Activated naive CD4-positive, alpha-beta T cell treated with anti-CD3 and anti-CD28 coated beads, Interleukin-2, amount 10 ng/mL, durations not matched to agents 7 days and 5 days (primary cell): Measurements from ENCODE around the gene GATB.

Experiments used
- CTCF ChIA-PET: fragments of 350-600 bp; sonication (Branson Sonifier 250); formaldehyde crosslinking; loops from one replicate; lab custom pipeline; 2021; ENCODE audit warnings: antibody characterized with exemption; lab: Charles Lee
- DNase-seq: peaks from one replicate; pipeline ENCODE4 v3.0.0-alpha.2; 2020
- H3K27ac Mint-ChIP-seq: one replicate; pipeline ENCODE4 v1.8.0; 2021; ENCODE audit warnings: mild to moderate bottlenecking, moderate library complexity, mixed read lengths
- H3K27me3 Mint-ChIP-seq: one replicate; pipeline ENCODE4 v1.8.0; 2021; ENCODE audit warnings: mild to moderate bottlenecking, mixed read lengths
- H3K36me3 Mint-ChIP-seq: one replicate; pipeline ENCODE4 v1.8.0; 2021; ENCODE audit warnings: mixed read lengths
- H3K4me1 Mint-ChIP-seq: one replicate; pipeline ENCODE4 v1.8.0; 2021; ENCODE audit warnings: mixed read lengths
- H3K4me3 Mint-ChIP-seq: one replicate; pipeline ENCODE4 v1.8.0; 2021; ENCODE audit warnings: mild to moderate bottlenecking, moderate library complexity, mixed read lengths
- H3K9me3 Mint-ChIP-seq: one replicate; pipeline ENCODE4 v1.8.0; 2021; ENCODE audit warnings: mixed read lengths

Gene GATB

DNA sequence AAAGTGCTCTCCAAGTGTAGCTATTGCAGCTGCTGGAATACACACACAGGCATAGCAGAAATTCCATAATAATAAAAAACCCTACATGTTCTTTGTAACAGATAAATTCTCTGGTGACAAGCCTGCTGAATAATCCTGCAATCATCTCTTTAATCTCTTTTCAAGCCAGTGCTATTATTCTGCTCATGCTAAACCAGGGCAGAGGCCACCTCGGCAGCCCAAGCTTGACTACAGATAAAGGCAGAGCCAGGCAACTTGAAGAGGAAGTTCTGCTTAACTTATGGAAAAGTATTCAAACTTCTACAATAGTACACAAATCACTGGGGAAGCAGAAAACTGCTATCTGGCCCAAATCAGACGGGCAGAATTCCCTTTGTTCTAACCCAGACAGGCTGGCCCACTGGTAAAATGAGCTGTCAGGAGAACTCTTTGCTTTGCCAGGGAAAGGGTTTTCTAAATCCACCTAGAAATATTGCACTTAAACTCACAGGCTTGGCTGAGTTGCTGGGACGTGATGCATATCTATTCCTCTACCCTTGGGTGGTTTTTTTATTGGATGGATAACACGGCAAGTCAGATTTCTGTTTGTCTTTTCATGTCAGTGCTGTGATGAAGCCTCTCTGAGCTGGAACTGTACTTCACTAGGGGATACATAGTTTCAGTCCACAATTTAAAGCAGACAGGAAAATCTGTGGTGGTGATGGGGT, 70.5 kb downstream of the GATB start:
- Mint-ChIP-seq H3K9me3 (no peaks in the 10 kb centered on the region), H3K27me3 (no peaks in the 10 kb centered on the region), H3K27ac (no peak overlapping the region), H3K4me1 (no peaks in the 10 kb centered on the region), H3K4me3 (no peak overlapping the region), H3K36me3 (no peaks in the 10 kb centered on the region)
- DNase-seq = no peak
- CTCF ChIA-PET = no interaction called here

DNA sequence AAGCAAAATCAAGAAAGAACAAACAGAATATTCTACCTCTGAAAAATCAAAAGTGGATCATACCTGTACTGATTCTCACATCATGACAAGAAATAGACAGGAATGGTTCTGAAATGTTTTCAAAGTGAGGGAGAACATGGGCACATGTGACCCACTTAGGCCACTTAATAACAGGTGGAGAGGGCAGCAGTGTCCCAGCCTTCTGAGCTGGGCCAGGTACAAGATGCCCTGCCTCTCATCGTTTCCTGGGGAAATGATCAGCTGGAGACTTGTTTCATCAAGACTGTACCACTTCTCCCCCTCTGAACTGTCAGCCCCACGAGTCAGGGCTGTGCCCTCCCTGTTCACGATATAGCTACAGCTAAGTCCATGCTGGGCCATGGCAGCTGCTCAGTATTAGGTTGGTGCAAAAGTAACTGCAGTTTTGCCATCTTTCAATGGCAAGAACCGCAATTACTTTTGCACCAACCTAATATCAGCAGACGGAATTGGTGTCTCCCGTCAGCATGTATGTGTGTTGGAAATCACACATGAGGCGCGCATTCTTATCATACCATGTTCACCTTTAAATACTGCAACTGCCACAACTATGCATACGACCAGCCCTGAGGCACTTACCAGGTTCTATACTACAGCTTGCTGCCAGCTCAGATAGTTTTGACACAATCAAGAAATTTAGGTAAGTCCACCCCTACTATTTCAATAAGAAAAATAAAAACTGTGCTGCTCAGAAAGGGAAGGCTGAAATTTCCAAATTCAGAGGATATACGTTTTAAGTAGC, 71.4 kb downstream of the GATB start:
- CTCF ChIA-PET = no interaction called here
- H3K4me1 Mint-ChIP-seq = no peaks in the 10 kb centered on the region
- no peak overlapping the region for H3K27ac Mint-ChIP-seq
- no peak for DNase-seq
- H3K27me3 Mint-ChIP-seq = no peaks in the 10 kb centered on the region
- H3K9me3 Mint-ChIP-seq = no peaks in the 10 kb centered on the region
- H3K36me3 Mint-ChIP-seq = no peaks in the 10 kb centered on the region
- H3K4me3 Mint-ChIP-seq = no peak overlapping the region

DNA sequence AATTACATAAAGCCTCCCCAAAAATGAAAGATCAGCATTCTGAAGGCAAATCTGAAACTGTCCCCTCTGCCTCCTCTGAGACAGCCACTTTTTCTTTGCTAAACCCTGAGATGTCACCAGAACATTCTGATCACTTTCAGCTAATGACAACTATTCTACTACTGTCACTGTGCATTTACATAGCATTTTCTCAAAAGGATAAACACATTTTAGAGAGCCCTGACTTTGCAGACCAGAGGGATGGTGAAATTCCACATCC, 72.1 kb downstream of the GATB start:
- Mint-ChIP-seq H3K27me3 (no peaks in the 10 kb centered on the region), H3K36me3 (no peaks in the 10 kb centered on the region), H3K27ac (no peak overlapping the region), H3K4me3 (no peak overlapping the region), H3K4me1 (no peaks in the 10 kb centered on the region), H3K9me3 (no peaks in the 10 kb centered on the region)
- DNase-seq = no peak
- CTCF ChIA-PET = no interaction called here

DNA sequence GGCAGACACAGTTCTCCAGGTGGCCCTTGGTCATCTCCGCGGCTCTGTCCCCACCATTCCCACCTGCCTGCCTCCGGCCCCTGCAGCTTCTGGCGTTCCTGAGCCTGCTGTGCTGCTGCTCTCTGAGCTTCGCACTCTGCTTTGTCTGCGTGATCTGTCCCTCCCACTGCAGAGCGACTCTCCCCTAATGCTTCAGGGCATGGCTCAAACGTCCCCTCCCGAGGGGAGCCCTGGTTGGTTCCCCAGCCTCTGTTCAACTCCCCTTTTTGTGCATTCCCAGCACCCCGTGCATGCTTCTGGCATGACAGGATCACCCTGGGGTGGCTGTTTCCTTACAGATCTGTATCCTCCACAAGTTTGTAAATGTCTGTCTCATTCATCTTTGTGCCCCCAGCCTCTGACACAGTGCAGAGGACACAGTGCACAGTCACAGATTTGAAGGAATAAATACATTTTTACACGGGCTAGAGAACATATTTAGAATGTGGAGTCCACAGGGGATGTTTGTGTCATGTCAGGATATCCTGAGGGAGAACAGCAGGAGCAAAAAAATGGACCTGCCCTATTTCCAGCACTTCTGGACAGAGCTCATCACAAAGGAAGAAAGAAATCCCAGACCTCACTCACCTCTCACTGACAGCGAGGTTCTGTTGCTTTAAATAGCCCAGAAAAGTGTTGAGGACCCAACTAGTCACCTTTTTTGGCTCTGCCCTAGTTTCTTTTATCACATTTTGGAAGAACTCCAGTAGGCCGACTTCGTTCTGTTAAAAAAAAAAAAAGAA, 72.6 kb downstream of the GATB start:
- H3K9me3 Mint-ChIP-seq = no peaks in the 10 kb centered on the region
- no peak overlapping the region for H3K27ac Mint-ChIP-seq
- CTCF ChIA-PET = no interaction called here
- H3K36me3 Mint-ChIP-seq = no peaks in the 10 kb centered on the region
- no peaks in the 10 kb centered on the region for H3K4me1 Mint-ChIP-seq
- no peaks in the 10 kb centered on the region for H3K27me3 Mint-ChIP-seq
- no peak overlapping the region for H3K4me3 Mint-ChIP-seq
- no peak for DNase-seq

DNA sequence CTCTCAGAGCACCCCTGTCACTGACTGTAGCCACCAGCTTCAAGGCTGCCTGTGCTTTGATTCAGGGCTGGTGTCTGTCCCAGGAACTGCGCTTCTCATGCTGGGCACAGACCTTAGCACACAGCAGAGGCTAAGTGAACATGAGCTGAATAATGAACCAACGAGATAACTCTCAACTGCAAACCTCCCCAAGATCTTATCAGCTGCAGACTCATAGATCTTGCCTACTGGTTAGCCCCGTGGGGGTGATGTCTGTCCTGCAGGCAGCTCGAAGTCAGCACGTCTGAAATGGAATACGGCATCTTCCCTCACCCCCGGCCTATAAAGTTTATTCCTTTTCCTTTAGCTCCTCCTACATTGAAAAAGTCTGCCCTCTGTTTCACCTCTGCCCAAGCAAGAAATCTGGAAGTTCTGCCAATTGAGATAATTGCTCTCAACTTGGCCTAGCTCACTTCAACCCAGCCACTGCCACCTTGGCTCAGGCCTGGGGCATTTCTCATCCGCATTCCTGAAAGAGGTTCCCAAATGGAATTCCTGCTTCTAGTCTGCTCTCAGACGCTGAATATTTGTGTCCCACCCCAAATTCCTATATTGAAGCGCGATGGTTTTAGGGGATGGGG, 73.7 kb downstream of the GATB start:
- H3K9me3 Mint-ChIP-seq = no peaks in the 10 kb centered on the region
- DNase-seq = no peak
- no peaks in the 10 kb centered on the region for H3K36me3 Mint-ChIP-seq
- no peak overlapping the region for H3K27ac Mint-ChIP-seq
- H3K4me1 Mint-ChIP-seq = no peaks in the 10 kb centered on the region
- CTCF ChIA-PET = interaction anchor here (1.1 kb wide), 1 partner anchor 28 kb away, joined by 3 read pairs; no protein-coding TSS in a partner anchor
- H3K27me3 Mint-ChIP-seq = no peaks in the 10 kb centered on the region
- no peak overlapping the region for H3K4me3 Mint-ChIP-seq

DNA sequence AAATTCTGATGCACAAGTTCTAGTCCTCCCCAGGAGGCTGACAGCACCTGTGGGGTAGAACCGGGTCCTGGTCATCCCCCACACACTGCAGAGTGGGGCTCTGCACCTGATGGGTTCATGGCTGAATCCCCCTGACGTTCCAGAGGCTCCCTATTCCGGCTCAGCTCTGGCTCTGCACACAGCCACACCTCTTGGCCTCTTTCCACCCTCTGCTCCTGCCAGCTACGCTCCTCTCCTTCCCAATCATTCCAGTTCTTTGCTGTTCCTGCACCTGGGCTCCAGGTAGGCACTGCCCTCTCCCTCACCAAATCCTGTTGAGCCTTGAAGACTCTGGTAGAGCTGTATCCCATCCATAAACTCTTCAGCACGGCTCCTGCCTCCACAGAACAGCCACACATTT, 75.5 kb downstream of the GATB start:
- no peak for DNase-seq
- Mint-ChIP-seq H3K36me3 (no peaks in the 10 kb centered on the region), H3K9me3 (no peaks in the 10 kb centered on the region), H3K4me3 (no peak overlapping the region), H3K27me3 (no peaks in the 10 kb centered on the region), H3K4me1 (no peaks in the 10 kb centered on the region), H3K27ac (no peak overlapping the region)
- CTCF ChIA-PET = no interaction called here

DNA sequence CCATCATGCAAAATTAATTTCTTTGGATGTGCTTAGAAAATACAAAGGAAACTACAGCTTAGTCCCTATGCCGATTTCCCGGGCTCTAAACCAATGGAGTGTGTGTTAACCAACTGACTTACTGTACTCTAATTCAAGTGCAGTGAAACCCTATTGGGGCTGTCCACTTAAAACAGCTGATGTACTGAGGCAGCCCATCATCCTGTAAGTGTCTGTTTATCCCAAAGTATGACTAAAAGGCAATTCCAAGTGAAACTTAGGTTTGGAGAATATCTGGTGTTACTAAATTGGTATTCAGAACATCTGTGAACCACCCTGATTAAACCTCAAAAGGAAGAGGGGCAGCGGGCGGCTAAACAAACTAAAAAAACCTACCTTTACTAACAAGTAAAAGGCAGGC, 79.7 kb downstream of the GATB start:
- no peak overlapping the region for H3K27ac Mint-ChIP-seq
- H3K36me3 Mint-ChIP-seq = no peaks in the 10 kb centered on the region
- CTCF ChIA-PET = no interaction called here
- no peak overlapping the region for H3K4me3 Mint-ChIP-seq
- no peak for DNase-seq
- no peaks in the 10 kb centered on the region for H3K4me1 Mint-ChIP-seq
- H3K27me3 Mint-ChIP-seq = no peaks in the 10 kb centered on the region
- no peaks in the 10 kb centered on the region for H3K9me3 Mint-ChIP-seq

DNA sequence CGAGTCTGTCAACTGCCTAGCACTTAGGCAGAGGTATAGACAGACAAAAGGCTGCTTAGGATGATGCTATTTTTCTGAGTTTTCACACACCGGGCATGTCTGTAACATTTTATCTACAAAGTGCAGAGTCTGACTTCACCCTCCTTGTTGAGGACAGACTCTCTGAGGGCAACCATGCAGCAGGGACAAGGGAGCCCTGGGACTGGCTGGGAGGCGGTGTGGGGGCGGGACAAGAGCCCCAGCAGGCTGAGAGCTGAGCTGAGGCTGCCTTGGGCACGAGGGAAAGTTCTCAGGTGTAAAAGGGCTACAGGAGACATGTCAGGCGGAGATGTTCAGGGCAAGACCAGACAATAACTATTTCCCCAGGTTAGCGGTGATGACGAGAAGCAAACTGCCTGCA, 81.6 kb downstream of the GATB start:
- CTCF ChIA-PET = no interaction called here
- no peaks in the 10 kb centered on the region for H3K27me3 Mint-ChIP-seq
- H3K27ac Mint-ChIP-seq = no peak overlapping the region
- no peak overlapping the region for H3K4me3 Mint-ChIP-seq
- no peaks in the 10 kb centered on the region for H3K9me3 Mint-ChIP-seq
- H3K4me1 Mint-ChIP-seq = no peaks in the 10 kb centered on the region
- no peak for DNase-seq
- H3K36me3 Mint-ChIP-seq = no peaks in the 10 kb centered on the region

DNA sequence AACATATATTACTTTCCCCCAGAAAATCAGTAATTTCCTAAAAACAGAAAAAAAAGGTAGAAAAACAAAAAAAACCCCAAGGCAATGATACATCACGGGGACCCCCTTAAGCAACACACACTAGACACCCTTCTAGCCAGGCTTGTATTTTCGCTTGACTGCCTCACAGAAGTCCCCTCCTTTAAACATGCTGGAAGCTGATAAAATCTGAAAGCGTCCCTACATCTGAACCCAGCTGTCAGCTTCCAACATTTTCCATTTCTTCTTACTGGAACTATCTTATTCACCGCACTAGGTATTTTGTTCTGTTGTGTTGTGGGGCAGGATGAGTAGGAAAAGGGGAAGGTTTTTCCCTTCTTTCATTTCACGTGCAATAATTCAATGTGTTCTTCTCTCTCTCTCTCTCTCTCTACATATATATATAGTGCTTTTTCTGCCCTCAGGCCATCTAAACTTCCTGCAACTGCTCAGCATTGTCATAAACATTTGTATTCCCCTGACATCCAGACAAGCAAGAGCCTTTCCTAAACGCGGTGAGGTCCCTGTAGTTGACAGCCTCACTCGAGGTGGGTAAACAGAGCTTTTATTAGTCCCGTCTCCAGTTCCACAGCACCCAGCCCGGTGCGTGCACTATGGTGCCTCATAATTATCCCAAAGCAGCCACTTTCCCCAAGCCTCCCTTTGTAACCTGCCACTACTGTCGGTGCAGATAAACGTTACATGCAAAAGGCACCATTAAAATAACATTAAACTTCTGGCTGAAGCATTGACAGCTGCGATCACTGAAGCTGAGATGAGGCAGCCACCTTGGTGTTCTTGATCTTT, 82.5 kb downstream of the GATB start:
- no peak for DNase-seq
- Mint-ChIP-seq H3K4me3 (no peak overlapping the region), H3K27me3 (no peaks in the 10 kb centered on the region), H3K27ac (no peak overlapping the region), H3K36me3 (no peaks in the 10 kb centered on the region), H3K4me1 (no peaks in the 10 kb centered on the region), H3K9me3 (no peaks in the 10 kb centered on the region)
- CTCF ChIA-PET = no interaction called here

DNA sequence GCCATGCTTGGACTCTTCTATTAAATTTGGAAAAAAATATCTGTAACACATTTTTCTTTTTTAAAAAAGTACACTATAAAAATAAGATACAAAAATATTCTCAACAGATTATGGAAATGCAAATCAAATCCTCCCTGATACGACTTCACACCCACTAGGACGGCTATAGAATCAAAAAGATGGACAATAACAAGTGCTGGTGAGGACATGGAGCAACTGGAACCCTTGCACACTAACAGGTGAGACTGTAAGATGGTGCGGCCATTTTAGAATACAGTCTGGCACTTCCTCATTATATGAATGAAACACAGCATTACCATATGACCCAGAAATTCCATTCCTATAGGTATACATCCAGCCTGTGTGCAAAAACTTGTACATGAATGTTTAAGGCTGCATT, 83.6 kb downstream of the GATB start:
- Mint-ChIP-seq H3K4me3 (no peak overlapping the region), H3K4me1 (no peaks in the 10 kb centered on the region), H3K36me3 (no peaks in the 10 kb centered on the region), H3K27ac (no peak overlapping the region), H3K27me3 (no peaks in the 10 kb centered on the region), H3K9me3 (no peaks in the 10 kb centered on the region)
- no peak for DNase-seq
- CTCF ChIA-PET = no interaction called here

DNA sequence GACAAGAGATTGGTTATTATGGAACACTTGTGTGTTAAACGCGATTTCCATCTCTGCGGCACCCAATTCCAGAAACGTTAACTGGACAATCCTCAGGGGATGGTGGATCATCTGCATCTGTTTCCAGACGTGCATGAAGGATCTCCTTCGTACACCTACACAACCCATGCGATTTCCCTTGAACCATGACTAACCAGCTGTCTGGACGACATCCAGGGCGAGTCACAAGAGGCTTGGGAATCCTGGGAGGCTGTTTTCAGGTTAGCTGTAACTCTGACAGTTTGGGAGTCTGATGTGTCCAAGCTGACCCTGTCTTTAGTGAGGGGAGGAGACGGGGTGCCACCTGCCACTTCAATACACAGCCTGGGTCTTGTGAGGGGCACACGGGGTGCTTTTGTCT, 84.5 kb downstream of the GATB start:
- no peak overlapping the region for H3K4me3 Mint-ChIP-seq
- no peaks in the 10 kb centered on the region for H3K9me3 Mint-ChIP-seq
- no peaks in the 10 kb centered on the region for H3K4me1 Mint-ChIP-seq
- CTCF ChIA-PET = interaction anchor here (0.6 to 0.9 kb wide), 2 partner anchors 126 to 487 kb away, joined by 3 read pairs; no protein-coding TSS in a partner anchor
- no peaks in the 10 kb centered on the region for H3K36me3 Mint-ChIP-seq
- no peaks in the 10 kb centered on the region for H3K27me3 Mint-ChIP-seq
- H3K27ac Mint-ChIP-seq = no peak overlapping the region
- no peak for DNase-seq

DNA sequence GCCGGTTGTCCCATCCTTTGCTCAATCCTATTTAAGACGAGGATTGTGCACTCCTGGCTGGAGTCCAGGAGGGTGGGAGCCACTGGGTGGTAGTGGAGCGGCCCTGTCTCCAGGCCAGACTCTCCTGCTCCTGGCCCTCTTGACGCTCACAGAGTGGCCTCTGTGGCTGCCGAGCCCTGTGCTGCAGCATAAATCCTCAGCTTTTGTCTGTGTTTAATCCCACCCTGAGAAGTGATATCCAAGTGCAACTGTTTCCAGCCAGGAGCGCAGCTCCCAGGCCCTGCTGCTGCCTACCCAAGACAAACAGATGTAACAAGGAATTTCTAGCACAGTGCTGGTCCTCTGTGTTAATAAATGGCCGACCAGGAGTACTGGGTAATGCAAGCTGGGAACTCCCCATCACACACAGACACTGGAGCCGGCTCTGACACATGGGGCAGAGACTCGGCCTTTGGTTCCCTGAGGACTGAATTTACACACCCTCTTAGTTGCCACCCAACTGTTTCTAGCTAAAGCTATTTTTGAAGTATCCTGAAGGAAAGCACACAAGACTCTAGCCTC, 85.3 kb downstream of the GATB start:
- no peak for DNase-seq
- Mint-ChIP-seq H3K27me3 (no peaks in the 10 kb centered on the region), H3K4me3 (no peak overlapping the region), H3K27ac (no peak overlapping the region), H3K4me1 (no peaks in the 10 kb centered on the region), H3K9me3 (no peaks in the 10 kb centered on the region), H3K36me3 (no peaks in the 10 kb centered on the region)
- CTCF ChIA-PET = interaction anchor here (0.6 to 0.9 kb wide), 2 partner anchors 127 to 487 kb away, joined by 3 read pairs; no protein-coding TSS in a partner anchor

DNA sequence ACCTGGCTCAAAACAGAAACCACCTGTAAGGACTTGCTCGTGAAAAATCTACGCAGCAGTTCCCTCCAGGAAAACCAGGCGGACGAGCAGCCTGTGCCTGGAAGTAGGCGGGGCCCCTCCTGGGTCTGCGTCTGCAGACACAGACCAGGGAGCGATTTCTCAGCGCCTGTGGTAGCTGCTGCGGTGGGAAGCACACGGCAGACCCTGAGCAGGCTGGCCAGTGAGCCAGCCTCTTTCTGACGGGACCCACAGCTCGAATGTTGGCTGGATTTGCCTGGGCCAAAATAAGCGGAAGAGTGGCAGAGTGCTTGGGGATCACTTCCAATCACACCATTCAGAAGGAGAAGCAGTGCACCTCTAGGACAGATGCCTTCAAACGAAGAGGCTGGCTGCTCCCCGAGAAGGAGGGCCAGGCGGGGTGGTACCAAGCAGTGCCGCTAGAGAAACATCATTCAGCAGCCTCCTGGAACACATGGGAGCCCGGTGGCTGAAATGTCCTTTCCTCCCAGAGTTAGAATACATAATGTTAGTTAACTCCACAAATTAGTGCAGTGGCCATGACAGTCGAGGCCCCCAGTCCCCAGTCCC, 85.9 kb downstream of the GATB start:
- CTCF ChIA-PET = no interaction called here
- Mint-ChIP-seq H3K4me1 (no peaks in the 10 kb centered on the region), H3K4me3 (no peak overlapping the region), H3K9me3 (no peaks in the 10 kb centered on the region), H3K36me3 (no peaks in the 10 kb centered on the region), H3K27ac (no peak overlapping the region), H3K27me3 (no peaks in the 10 kb centered on the region)
- DNase-seq = no peak
